Mesenchymal stem cell (in vitro differentiated cells and primary cell): ENCODE measurements around the gene MPP2.

Source experiments
- DNase-seq: peaks from one replicate; pipeline ENCODE4 v3.0.0-alpha.2; 2013
- H2AFZ ChIP-seq: one replicate; pipeline ENCODE4 v1.6.1; 2013; ENCODE audit warnings: low read depth, mild to moderate bottlenecking, control low read depth, inconsistent platforms, low read length, moderate library complexity
- H2AK5ac ChIP-seq: 2 replicates; pipeline ENCODE4 v1.6.1; 2013; ENCODE audit warnings: low read length, moderate library complexity, mild to moderate bottlenecking, inconsistent platforms; ENCODE audit not compliant: severe bottlenecking
- H2BK120ac ChIP-seq: one replicate; pipeline ENCODE4 v1.6.1; 2013; ENCODE audit warnings: low read depth, mild to moderate bottlenecking, inconsistent platforms, low read length, moderate library complexity
- H2BK12ac ChIP-seq, 2 experiments: one replicate each; pipeline ENCODE4 v1.6.1; 2013; ENCODE audit warnings: inconsistent platforms in 2 of 2, low read length in 2 of 2, mild to moderate bottlenecking in 2 of 2, moderate library complexity in 2 of 2, control low read depth in 1 of 2
- H2BK15ac ChIP-seq: one replicate; pipeline ENCODE4 v1.6.1; 2013; ENCODE audit warnings: mild to moderate bottlenecking, low read depth, inconsistent platforms; ENCODE audit not compliant: poor library complexity, severe bottlenecking
- H2BK5ac ChIP-seq: 2 replicates; pipeline ENCODE4 v1.6.1; 2013; ENCODE audit warnings: low read depth, mild to moderate bottlenecking, low read length, control low read depth, inconsistent platforms; ENCODE audit not compliant: poor library complexity, severe bottlenecking
- H3K14ac ChIP-seq, 2 experiments: one replicate each; pipeline ENCODE4 v1.6.1; 2013; ENCODE audit warnings: inconsistent platforms in 2 of 2, low read length in 2 of 2, control low read depth in 1 of 2, mild to moderate bottlenecking in 1 of 2, moderate library complexity in 1 of 2
- H3K18ac ChIP-seq, 2 experiments: one replicate each; pipeline ENCODE4 v1.6.1; 2013; ENCODE audit warnings: inconsistent platforms in 2 of 2, low read length in 2 of 2, control low read depth in 1 of 2, low read depth in 1 of 2, mild to moderate bottlenecking in 1 of 2
- H3K23ac ChIP-seq, 2 experiments: one replicate each; pipeline ENCODE4 v1.6.1; 2013; ENCODE audit warnings: inconsistent platforms in 2 of 2, low read length in 2 of 2, mild to moderate bottlenecking in 2 of 2, moderate library complexity in 2 of 2, control low read depth in 1 of 2
- H3K27ac ChIP-seq: 2 replicates; pipeline ENCODE4 v1.5.1; 2013; ENCODE audit warnings: mild to moderate bottlenecking, moderate library complexity, low read length, control low read depth, inconsistent platforms; ENCODE audit not compliant: poor library complexity, severe bottlenecking
- H3K27me3 ChIP-seq, 2 experiments: 2 replicates each; pipeline versions ENCODE4 v1.6.1 to v1.7.0; 2013; ENCODE audit warnings: low read length in 2 of 2, mild to moderate bottlenecking in 2 of 2, moderate library complexity in 2 of 2, control low read depth in 1 of 2, inconsistent platforms in 1 of 2; ENCODE audit not compliant: control insufficient read depth in 1 of 2, insufficient read depth in 1 of 2
- H3K36me3 ChIP-seq, 2 experiments: 2 replicates each; pipeline versions ENCODE4 v1.6.1 to v1.7.0; 2013; ENCODE audit warnings: low read length in 2 of 2, control low read depth in 1 of 2, inconsistent platforms in 1 of 2, low read depth in 1 of 2, mild to moderate bottlenecking in 1 of 2; ENCODE audit not compliant: insufficient read depth in 2 of 2, control insufficient read depth in 1 of 2
- H3K4ac ChIP-seq, 2 experiments: one replicate each; pipeline ENCODE4 v1.6.1; 2013; ENCODE audit warnings: inconsistent platforms in 2 of 2, low read length in 2 of 2, mild to moderate bottlenecking in 2 of 2, moderate library complexity in 2 of 2, control low read depth in 1 of 2, low read depth in 1 of 2
- H3K4me1 ChIP-seq: 2 replicates; pipeline ENCODE4 v1.6.1; 2013; ENCODE audit warnings: low read depth, low read length, control low read depth; ENCODE audit not compliant: control insufficient read depth, insufficient read depth
- H3K4me2 ChIP-seq: 2 replicates; pipeline ENCODE4 v1.6.1; 2013; ENCODE audit warnings: low read length, mild to moderate bottlenecking, inconsistent platforms; ENCODE audit not compliant: poor library complexity, severe bottlenecking
- H3K4me3 ChIP-seq, 2 experiments: 2 replicates each; pipeline versions ENCODE4 v1.5.1 to v1.7.0; 2013; ENCODE audit warnings: low read length in 2 of 2, mild to moderate bottlenecking in 2 of 2, control low read depth in 1 of 2, low read depth in 1 of 2; ENCODE audit not compliant: insufficient read depth in 1 of 2
- H3K79me1 ChIP-seq: replicated peaks from 2 replicates; pipeline ENCODE4 v1.6.1; 2013; ENCODE audit warnings: mild to moderate bottlenecking, control low read depth, low read length, inconsistent platforms; ENCODE audit not compliant: poor library complexity, severe bottlenecking
- H3K9ac ChIP-seq: 2 replicates; pipeline ENCODE4 v1.7.0; 2013; ENCODE audit warnings: mild to moderate bottlenecking, low read length, moderate library complexity
- H3K9me3 ChIP-seq: 2 replicates; pipeline ENCODE4 v1.7.0; 2013; ENCODE audit warnings: mild to moderate bottlenecking, low read length; ENCODE audit not compliant: control insufficient read depth
- H4K8ac ChIP-seq: one replicate; pipeline ENCODE4 v1.6.1; 2013; ENCODE audit warnings: inconsistent platforms, mild to moderate bottlenecking, low read length, moderate library complexity
- H4K91ac ChIP-seq: one replicate; pipeline ENCODE4 v1.6.1; 2013; ENCODE audit warnings: mild to moderate bottlenecking, low read length, inconsistent platforms
- WGBS: methylation state at CpG from one replicate; pipeline ENCODE4 v1.1.7; 2013; ENCODE audit warnings: mixed read lengths; 5-methylcytosine and 5-hydroxymethylcytosine counted together

The MPP2 gene

GRCh38 chr17:43909537-43910231, 2.3 kb upstream of the MPP2 start:
- H3K4ac ChIP-seq = no peak overlapping the region
- H3K23ac ChIP-seq = no peak overlapping the region
- H3K36me3 ChIP-seq = no peaks in the 10 kb centered on the region
- 76% methylated on average over 6 of the region's 7 CpGs for WGBS
- H3K18ac ChIP-seq = no peak overlapping the region
- no peak overlapping the region for H3K27ac ChIP-seq
- H3K4me1 ChIP-seq = peaks cover 21% of the 10 kb centered on the region
- H2BK120ac ChIP-seq = no peak overlapping the region
- no peak overlapping the region for H3K9ac ChIP-seq
- H3K14ac ChIP-seq = no peak overlapping the region
- H3K4me2 ChIP-seq = no peak overlapping the region
- no peak for DNase-seq
- no peak overlapping the region for H4K91ac ChIP-seq
- H3K9me3 ChIP-seq = no peaks in the 10 kb centered on the region
- H3K79me1 ChIP-seq = no peaks in the 10 kb centered on the region
- H2AK5ac ChIP-seq = no peak overlapping the region
- H2BK5ac ChIP-seq = no peak overlapping the region
- H3K27me3 ChIP-seq = peaks cover 21 to 72% of the 10 kb centered on the region in 2 experiments
- H2BK12ac ChIP-seq = no peak overlapping the region
- no peak overlapping the region for H4K8ac ChIP-seq
- H2AFZ ChIP-seq = no peak overlapping the region
- no peak overlapping the region for H2BK15ac ChIP-seq
- H3K4me3 ChIP-seq = no peak overlapping the region

GRCh38 chr17:43907998-43908721, 824 bp upstream of the MPP2 start:
- Histone ChIP-seq H3K14ac (no peak overlapping the region), H3K27ac (no peak overlapping the region), H3K4ac (no peak overlapping the region), H4K91ac (no peak overlapping the region), H2BK120ac (no peak overlapping the region), H3K4me3 (peak overlapping the region in 1 of 2 experiments; percentile 92), H3K36me3 (no peaks in the 10 kb centered on the region), H3K4me1 (peaks cover 21% of the 10 kb centered on the region), H3K27me3 (peaks cover 14 to 72% of the 10 kb centered on the region in 2 experiments), H3K18ac (no peak overlapping the region), H3K4me2 (peak overlapping the region; percentile 90), H2BK12ac (no peak overlapping the region), H2AFZ (no peak overlapping the region), H3K9me3 (no peaks in the 10 kb centered on the region), H4K8ac (no peak overlapping the region), H2BK5ac (no peak overlapping the region), H2BK15ac (no peak overlapping the region), H3K23ac (no peak overlapping the region), H2AK5ac (no peak overlapping the region), H3K79me1 (no peaks in the 10 kb centered on the region), H3K9ac (peak overlapping the region; percentile 85)
- 6% methylated on average over 26 of the region's 26 CpGs for WGBS
- peak; percentile 65 for DNase-seq

GRCh38 chr17:43906951-43907424, 348 bp downstream of the MPP2 start:
- Histone ChIP-seq H3K27ac (no peak overlapping the region), H2AFZ (peak overlapping the region; percentile 7), H2AK5ac (no peak overlapping the region), H3K4me3 (peak overlapping the region; percentile 63 to 92), H3K18ac (peak overlapping the region; percentile 48 to 66), H3K9ac (peak overlapping the region; percentile 85), H3K27me3 (peaks cover 11 to 67% of the 10 kb centered on the region in 2 experiments), H3K36me3 (no peaks in the 10 kb centered on the region), H3K9me3 (no peaks in the 10 kb centered on the region), H3K14ac (no peak overlapping the region), H4K91ac (peak overlapping the region; percentile 53), H2BK12ac (peak overlapping the region in 1 of 2 experiments; percentile 57), H3K4me1 (peaks cover 21% of the 10 kb centered on the region), H3K4me2 (peak overlapping the region; percentile 90), H3K79me1 (no peaks in the 10 kb centered on the region), H2BK15ac (peak overlapping the region; percentile 36), H2BK120ac (no peak overlapping the region), H3K4ac (peak overlapping the region in 1 of 2 experiments; percentile 31), H3K23ac (no peak overlapping the region), H2BK5ac (no peak overlapping the region), H4K8ac (no peak overlapping the region)
- DNase-seq = no peak
- WGBS = 1% methylated on average over 26 of the region's 29 CpGs
